HCT116 (cell line): ENCODE data around the gene DOCK11. TPM values are rescaled to one million over a fixed set of nuclear protein-coding genes. Genes with fewer than 3 reads are reported as not detected.

Experiments
- ATAC-seq: fragments of 200-7000 bp; cut with Tn5 transposase; 2 replicates; pipeline ENCODE4 v1.9.1; 2020; ENCODE audit warnings: mild to moderate bottlenecking, moderate library complexity
- BruUV-seq: library from RNA; stranded (reverse); fragments of 400-500 nt; replicated peaks from 2 replicates; lab custom pipeline; 2021; lab: Mats Ljungman, UMichigan
- CTCF ChIA-PET: fragments of 300-600 bp; sonication (Branson Sonifier 250); formaldehyde crosslinking; loops from one replicate; lab custom pipeline; 2021; ENCODE audit warnings: antibody characterized with exemption; lab: Charles Lee
- POLR2A ChIA-PET: fragments of 300-600, 350-600 bp; sonication (Branson Sonifier 250); formaldehyde crosslinking; loops from one replicate; lab custom pipeline; 2021; ENCODE audit warnings: antibody characterized with exemption; lab: Charles Lee
- RAD21 ChIA-PET, 2 experiments: fragments of 300-600 bp; sonication (Branson Sonifier 250); formaldehyde crosslinking; loops; one replicate each; lab custom pipeline; 2023; ENCODE audit warnings: low total read pairs in 2 of 2; ENCODE audit not compliant: uncharacterized antibody in 2 of 2, unreplicated experiment in 2 of 2, low non-redundant PET in 1 of 2; lab: Charles Lee
- DNase-seq: peaks from one replicate; pipeline ENCODE4 v3.0.0-alpha.2; 2010; ENCODE audit warnings: low read depth, low spot score
- H2AFZ ChIP-seq: fragments of 200-600 bp; shearing (Covaris generic), sonication (generic); 2 replicates; pipeline ENCODE4 v1.6.1; 2017; ENCODE audit warnings: low read depth, mixed run types, mixed read lengths, antibody characterized with exemption, low read length; ENCODE audit not compliant: poor library complexity, severe bottlenecking
- H3K27ac ChIP-seq: 2 replicates; pipeline ENCODE4 v1.5.1; 2012; ENCODE audit warnings: low read depth, low read length
- H3K27me3 ChIP-seq: fragments of 200-600 bp; sonication (generic); 2 replicates; pipeline ENCODE4 v1.6.1; 2016; ENCODE audit warnings: mixed run types, low read length, mixed read lengths; ENCODE audit not compliant: insufficient read depth
- H3K36me3 ChIP-seq, 2 experiments: fragments of 200-500 bp in 1 of 2; fragments of 200-600 bp in 1 of 2; sonication (Bioruptor generic) in 1 of 2; sonication (generic) in 1 of 2; 2 replicates each; pipeline versions ENCODE4 v1.5.1 to v1.6.1; 2014 to 2016; ENCODE audit warnings: low read length in 2 of 2, inconsistent platforms in 1 of 2, mixed read lengths in 1 of 2, mixed run types in 1 of 2; ENCODE audit not compliant: insufficient read depth in 2 of 2, control insufficient read depth in 1 of 2
- H3K4me1 ChIP-seq, 2 experiments: fragments of 200-600 bp in 1 of 2; sonication (generic) in 1 of 2; 2 replicates each; pipeline versions ENCODE4 v1.5.1 to v1.6.1; 2012 to 2017; ENCODE audit warnings: low read length in 2 of 2, inconsistent platforms in 1 of 2, mild to moderate bottlenecking in 1 of 2, mixed read lengths in 1 of 2, mixed run types in 1 of 2, moderate library complexity in 1 of 2; ENCODE audit not compliant: insufficient read depth in 2 of 2, control insufficient read depth in 1 of 2
- H3K4me2 ChIP-seq: fragments of 200-600 bp; sonication (generic); 2 replicates; pipeline ENCODE4 v1.6.1; 2017; ENCODE audit warnings: mixed run types, low read length, mixed read lengths
- H3K4me3 ChIP-seq, 2 experiments: fragments of 200-600 bp in 1 of 2; sonication (generic) in 1 of 2; replicated peaks in 1 of 2; 2 replicates each; pipeline ENCODE4 v1.5.1; 2011 to 2016; ENCODE audit warnings: low read length in 2 of 2, control low read depth in 1 of 2, low read depth in 1 of 2, mild to moderate bottlenecking in 1 of 2, mixed read lengths in 1 of 2, mixed run types in 1 of 2
- H3K79me2 ChIP-seq: fragments of 200-600 bp; sonication (generic); 2 replicates; pipeline ENCODE4 v1.6.1; 2017; ENCODE audit warnings: mild to moderate bottlenecking, mixed run types, low read length, moderate library complexity, mixed read lengths; ENCODE audit not compliant: insufficient read depth
- H3K9ac ChIP-seq: fragments of 200-600 bp; sonication (generic); 2 replicates; pipeline ENCODE4 v1.6.1; 2016; ENCODE audit warnings: low read length, mixed read lengths
- H3K9me2 ChIP-seq: fragments of 200-600 bp; sonication (generic), shearing (Covaris generic); 2 replicates; pipeline ENCODE4 v1.6.1; 2017; ENCODE audit warnings: mixed run types, mild to moderate bottlenecking, moderate library complexity; ENCODE audit not compliant: insufficient read depth
- H3K9me3 ChIP-seq, 2 experiments: fragments of 200-500 bp in 1 of 2; fragments of 200-600 bp in 1 of 2; sonication (Bioruptor generic) in 1 of 2; sonication (generic) in 1 of 2; 2 replicates each; pipeline ENCODE4 v1.6.1; 2014 to 2017; ENCODE audit warnings: low read length in 2 of 2, mixed read lengths in 2 of 2, inconsistent platforms in 1 of 2, low read depth in 1 of 2, mild to moderate bottlenecking in 1 of 2, mixed run types in 1 of 2, moderate library complexity in 1 of 2; ENCODE audit not compliant: control insufficient read depth in 1 of 2, insufficient read depth in 1 of 2
- H4K20me1 ChIP-seq: fragments of 200-600 bp; sonication (generic), shearing (Covaris generic); 2 replicates; pipeline ENCODE4 v1.6.1; 2017; ENCODE audit warnings: mixed run types, mild to moderate bottlenecking, moderate library complexity; ENCODE audit not compliant: insufficient read depth
- ELF1 ChIP-seq: IDR thresholded peaks from 2 replicates; pipeline ENCODE4 v1.6.1; 2012; ENCODE audit warnings: low read depth, borderline replicate concordance
- EZH2 ChIP-seq: fragments of 200-600 bp; sonication (generic); IDR thresholded peaks from 2 replicates; pipeline ENCODE4 v1.6.1; 2017; ENCODE audit warnings: antibody characterized with exemption, mixed run types
- EZH2phosphoT487 ChIP-seq: fragments of 200-600 bp; IDR thresholded peaks from 2 replicates; pipeline ENCODE4 v1.6.1; 2018; ENCODE audit warnings: antibody characterized with exemption, borderline replicate concordance
- POLR2AphosphoS5 ChIP-seq: IDR thresholded peaks from 2 replicates; pipeline ENCODE4 v1.6.1; 2011; ENCODE audit warnings: mild to moderate bottlenecking, low read depth, low read length, moderate library complexity
- RAD21 ChIP-seq: IDR thresholded peaks from 2 replicates; pipeline ENCODE4 v1.6.1; 2012; ENCODE audit warnings: low read depth, mild to moderate bottlenecking
- YY1 ChIP-seq: IDR thresholded peaks from 2 replicates; pipeline ENCODE4 v1.6.1; 2011; ENCODE audit warnings: low read length, low read depth, moderate library complexity, mild to moderate bottlenecking; ENCODE audit not compliant: insufficient replicate concordance; ENCODE audit errors: extremely low read depth
- intact Hi-C: fragments of 100-400 bp; cut with micrococcal nuclease; formaldehyde crosslinking; loops from 2 replicates; pipeline ENCODE4 v1.10.0; 2022
- total RNA-seq: library from RNA; stranded (reverse); gene quantifications from one replicate; pipeline ENCODE4 v1.2.1, GENCODE V29; 2021; ENCODE audit not compliant: unreplicated experiment
- TF ChIP-seq, protein P1 (sequence below): IDR thresholded peaks from 2 replicates; pipeline ENCODE4 v1.6.1; 2012
- TF ChIP-seq, protein P2 (sequence below), 3 experiments: fragments of 200-600 bp in 1 of 3; sonication (generic) in 1 of 3; IDR thresholded peaks in 2 of 3; conservative IDR thresholded peaks in 1 of 3; 2 replicates each; pipeline ENCODE4 v1.5.1; 2012 to 2017; ENCODE audit warnings: low read depth in 2 of 3, low read length in 2 of 3, antibody characterized with exemption in 1 of 3, borderline replicate concordance in 1 of 3, control low read depth in 1 of 3, mild to moderate bottlenecking in 1 of 3, mixed read lengths in 1 of 3, mixed run types in 1 of 3, moderate library complexity in 1 of 3; ENCODE audit not compliant: insufficient read depth in 1 of 3

The DOCK11 gene
- total RNA-seq, 1 experiment from 2014 or later = 0.59 TPM

DNA sequence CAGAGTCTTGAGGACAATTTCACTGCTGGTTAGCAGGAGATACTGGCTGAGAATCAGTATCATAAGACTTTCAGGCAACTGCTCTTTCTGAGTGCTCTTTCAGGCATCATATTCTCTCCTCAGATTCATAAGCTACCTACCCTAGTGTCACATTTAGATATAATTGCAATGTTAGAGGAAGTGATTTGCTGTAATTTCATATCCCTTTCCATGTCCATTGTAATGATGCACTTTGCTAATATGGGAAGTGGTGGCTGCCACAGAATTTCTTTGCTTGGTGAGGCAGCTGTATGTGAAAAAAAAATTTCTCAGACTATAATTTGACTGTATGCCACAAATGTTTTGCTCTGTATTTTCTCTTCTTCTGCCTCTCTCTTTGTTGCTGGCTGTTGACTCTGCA, 63.3 kb downstream of the DOCK11 start:
- CTCF ChIA-PET = no interaction called here

DNA sequence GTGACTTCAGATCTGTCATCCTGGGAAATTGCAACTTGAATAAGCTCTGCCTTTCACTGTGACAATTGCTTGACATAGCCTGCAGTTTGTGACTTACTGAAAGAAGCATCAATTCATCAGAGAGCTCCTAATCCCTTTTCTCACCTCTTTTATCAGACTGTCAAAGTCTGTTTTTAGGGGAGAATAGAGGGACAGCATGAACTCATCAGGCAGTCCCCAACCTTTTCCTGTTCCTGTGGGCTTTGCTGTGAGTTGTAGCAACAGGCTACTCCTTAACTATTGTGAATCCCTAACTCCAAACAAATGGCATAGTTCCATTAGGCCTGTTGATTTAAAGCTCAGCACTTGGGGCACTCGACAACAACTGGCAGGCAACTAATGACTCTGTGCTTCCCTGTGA, 64.9 kb downstream of the DOCK11 start:
- Histone ChIP-seq H3K9me3 (no peaks in the 10 kb centered on the region), H3K36me3 (no peaks in the 10 kb centered on the region), H3K9ac (no peak overlapping the region), H3K27ac (no peak overlapping the region), H2AFZ (no peak overlapping the region), H3K9me2 (no peaks in the 10 kb centered on the region), H3K27me3 (no peaks in the 10 kb centered on the region), H3K4me1 (no peaks in the 10 kb centered on the region), H3K4me2 (no peak overlapping the region), H4K20me1 (no peaks in the 10 kb centered on the region), H3K79me2 (no peaks in the 10 kb centered on the region), H3K4me3 (no peak overlapping the region)
- DNase-seq = no peak
- ChIA-PET CTCF (no interaction called here), POLR2A (no interaction called here), RAD21 (no interaction called here)
- no TSS peak for BruUV-seq
- TF ChIP-seq YY1 = no peak
- TF ChIP-seq RAD21 = no peak
- TF ChIP-seq EZH2 = no peak
- TF ChIP-seq ELF1 = no peak
- no peak for TF ChIP-seq EZH2phosphoT487
- TF ChIP-seq, protein P1, sequence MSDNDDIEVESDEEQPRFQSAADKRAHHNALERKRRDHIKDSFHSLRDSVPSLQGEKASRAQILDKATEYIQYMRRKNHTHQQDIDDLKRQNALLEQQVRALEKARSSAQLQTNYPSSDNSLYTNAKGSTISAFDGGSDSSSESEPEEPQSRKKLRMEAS = no peak
- TF ChIP-seq POLR2AphosphoS5 = no peak
- intact Hi-C loops = no loop called here
- no peak for ATAC-seq

More for the DNA sequence above, 63.3 kb downstream of the DOCK11 start:
- H3K9me2 ChIP-seq = no peaks in the 10 kb centered on the region
- H3K9me3 ChIP-seq = no peaks in the 10 kb centered on the region
- intact Hi-C loops = no loop called here
- no peak for ATAC-seq
- H3K79me2 ChIP-seq = no peaks in the 10 kb centered on the region
- TF ChIP-seq, protein P2, sequence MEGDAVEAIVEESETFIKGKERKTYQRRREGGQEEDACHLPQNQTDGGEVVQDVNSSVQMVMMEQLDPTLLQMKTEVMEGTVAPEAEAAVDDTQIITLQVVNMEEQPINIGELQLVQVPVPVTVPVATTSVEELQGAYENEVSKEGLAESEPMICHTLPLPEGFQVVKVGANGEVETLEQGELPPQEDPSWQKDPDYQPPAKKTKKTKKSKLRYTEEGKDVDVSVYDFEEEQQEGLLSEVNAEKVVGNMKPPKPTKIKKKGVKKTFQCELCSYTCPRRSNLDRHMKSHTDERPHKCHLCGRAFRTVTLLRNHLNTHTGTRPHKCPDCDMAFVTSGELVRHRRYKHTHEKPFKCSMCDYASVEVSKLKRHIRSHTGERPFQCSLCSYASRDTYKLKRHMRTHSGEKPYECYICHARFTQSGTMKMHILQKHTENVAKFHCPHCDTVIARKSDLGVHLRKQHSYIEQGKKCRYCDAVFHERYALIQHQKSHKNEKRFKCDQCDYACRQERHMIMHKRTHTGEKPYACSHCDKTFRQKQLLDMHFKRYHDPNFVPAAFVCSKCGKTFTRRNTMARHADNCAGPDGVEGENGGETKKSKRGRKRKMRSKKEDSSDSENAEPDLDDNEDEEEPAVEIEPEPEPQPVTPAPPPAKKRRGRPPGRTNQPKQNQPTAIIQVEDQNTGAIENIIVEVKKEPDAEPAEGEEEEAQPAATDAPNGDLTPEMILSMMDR (IDR thresholded peaks at IDR 0.05 in 2 of 3, conservative IDR thresholded peaks at IDR 0.05 in 1 of 3; ENCODE audit: borderline replicate concordance in 1 of 3, insufficient read depth in 1 of 3, low read depth in 2 of 3, low read length in 2 of 3) = no peak
- TF ChIP-seq, all 23 proteins: peak for 0
- Histone ChIP-seq H2AFZ (no peak overlapping the region), H3K9ac (no peak overlapping the region), H3K4me1 (no peaks in the 10 kb centered on the region), H3K36me3 (no peaks in the 10 kb centered on the region), H3K27me3 (no peaks in the 10 kb centered on the region), H4K20me1 (no peaks in the 10 kb centered on the region), H3K27ac (no peak overlapping the region), H3K4me3 (no peak overlapping the region), H3K4me2 (no peak overlapping the region)
- ChIA-PET RAD21 (no interaction called here), POLR2A (no interaction called here)
- no peak for DNase-seq
- no TSS peak for BruUV-seq
